Hematopoietic multipotent progenitor cell treated with erythropoietin and hydrocortisone succinate and interleukin-3 and kit ligand, for 15 days (in vitro differentiated cells): ENCODE results near the gene ZFP36L2.
A peak's percentile ranks its signal among the peaks of the same experiment; 100 is the strongest.

Experiments
- DNase-seq: peaks from one replicate; pipeline ENCODE4 v3.0.0-alpha.2; 2015; ENCODE audit warnings: low spot score

Gene ZFP36L2, protein sequence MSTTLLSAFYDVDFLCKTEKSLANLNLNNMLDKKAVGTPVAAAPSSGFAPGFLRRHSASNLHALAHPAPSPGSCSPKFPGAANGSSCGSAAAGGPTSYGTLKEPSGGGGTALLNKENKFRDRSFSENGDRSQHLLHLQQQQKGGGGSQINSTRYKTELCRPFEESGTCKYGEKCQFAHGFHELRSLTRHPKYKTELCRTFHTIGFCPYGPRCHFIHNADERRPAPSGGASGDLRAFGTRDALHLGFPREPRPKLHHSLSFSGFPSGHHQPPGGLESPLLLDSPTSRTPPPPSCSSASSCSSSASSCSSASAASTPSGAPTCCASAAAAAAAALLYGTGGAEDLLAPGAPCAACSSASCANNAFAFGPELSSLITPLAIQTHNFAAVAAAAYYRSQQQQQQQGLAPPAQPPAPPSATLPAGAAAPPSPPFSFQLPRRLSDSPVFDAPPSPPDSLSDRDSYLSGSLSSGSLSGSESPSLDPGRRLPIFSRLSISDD

DNA sequence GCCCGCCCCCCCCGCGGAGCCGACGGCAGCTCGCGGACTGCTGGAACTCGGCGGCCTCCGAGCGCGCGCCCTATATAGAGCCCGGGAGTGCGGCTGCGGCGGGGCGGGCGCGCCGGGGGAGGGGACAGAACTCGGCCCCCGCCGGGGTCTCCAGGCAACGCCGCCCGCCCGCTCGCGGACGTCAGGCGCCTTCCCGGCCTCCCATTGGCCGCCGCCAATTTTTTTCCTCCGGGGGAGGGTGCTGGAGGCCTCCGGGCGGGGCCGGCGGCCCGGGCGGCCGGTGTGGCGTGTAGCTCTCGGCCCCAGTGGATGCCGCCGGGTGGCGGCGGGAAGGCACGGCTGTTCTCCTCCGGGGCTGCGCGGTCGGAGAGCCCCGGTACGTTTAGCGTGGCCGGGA is at the start of gene ZFP36L2:
Gene ZFP36L2 (minus strand): TSS at position 49 of the 397 bp plus-strand sequence. CDS start 291 bp downstream, outside the sequence.
- DNase-seq: peak; percentile 93

DNA sequence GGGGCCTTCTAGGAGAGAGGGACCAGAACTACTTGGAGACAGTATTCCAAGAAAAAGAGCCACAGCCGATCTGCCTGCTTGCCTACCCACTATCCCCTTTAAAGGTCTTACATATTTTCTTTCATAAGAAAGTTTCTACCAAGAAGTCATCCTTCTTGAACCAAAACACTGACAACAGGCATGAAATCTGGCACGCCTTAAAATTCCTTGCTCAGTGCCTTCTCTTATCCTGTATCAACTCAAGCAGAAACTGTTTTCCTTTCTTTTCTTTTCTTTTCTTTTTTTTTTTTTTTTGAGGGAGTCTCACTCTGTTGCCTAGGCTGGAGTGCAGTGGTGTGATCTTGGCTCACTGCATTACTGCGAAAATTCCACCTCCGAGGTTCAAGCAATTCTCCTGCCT is 48.3 kb upstream of the ZFP36L2 start:
- no peak for DNase-seq

DNA sequence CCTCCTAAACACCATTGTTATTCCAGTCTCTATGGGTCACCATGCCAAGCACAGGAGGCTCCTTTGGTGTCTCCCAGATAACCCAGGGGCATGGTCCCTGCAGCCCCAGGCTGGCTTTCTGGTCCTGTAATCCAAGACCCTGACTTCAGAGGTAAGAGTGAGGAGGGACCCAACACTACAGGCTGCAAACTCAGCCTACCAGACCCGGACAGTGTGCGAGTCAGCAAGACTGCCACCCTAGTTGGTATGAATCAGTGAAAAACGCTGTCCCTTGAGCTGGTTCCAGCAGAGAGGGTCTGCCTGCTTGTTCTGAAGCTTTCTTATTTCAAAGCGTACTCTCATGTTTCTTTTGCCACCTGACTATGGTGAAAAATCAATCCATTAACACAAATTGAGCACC is 47.6 kb upstream of the ZFP36L2 start:
- DNase-seq: no peak

DNA sequence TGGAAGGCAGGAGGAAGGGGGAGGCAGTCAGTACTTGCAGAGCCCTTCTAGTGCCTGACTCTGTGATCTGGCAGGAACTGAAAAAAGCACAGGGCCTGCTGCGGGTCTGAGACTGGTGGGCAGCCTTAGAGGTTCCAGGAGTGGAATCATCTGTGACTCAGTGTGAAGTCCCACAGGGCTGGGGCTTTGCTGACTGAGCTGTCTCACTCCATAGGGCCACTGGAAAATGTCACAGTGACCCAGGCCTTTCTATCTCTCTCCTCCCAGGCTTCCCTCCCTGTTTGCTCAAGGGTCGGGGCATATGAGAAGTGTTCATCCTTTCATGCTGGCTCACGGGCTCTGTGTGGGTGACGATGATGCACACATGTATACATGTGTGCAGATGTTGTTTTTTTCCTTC is 47.1 kb upstream of the ZFP36L2 start:
- DNase-seq: no peak

DNA sequence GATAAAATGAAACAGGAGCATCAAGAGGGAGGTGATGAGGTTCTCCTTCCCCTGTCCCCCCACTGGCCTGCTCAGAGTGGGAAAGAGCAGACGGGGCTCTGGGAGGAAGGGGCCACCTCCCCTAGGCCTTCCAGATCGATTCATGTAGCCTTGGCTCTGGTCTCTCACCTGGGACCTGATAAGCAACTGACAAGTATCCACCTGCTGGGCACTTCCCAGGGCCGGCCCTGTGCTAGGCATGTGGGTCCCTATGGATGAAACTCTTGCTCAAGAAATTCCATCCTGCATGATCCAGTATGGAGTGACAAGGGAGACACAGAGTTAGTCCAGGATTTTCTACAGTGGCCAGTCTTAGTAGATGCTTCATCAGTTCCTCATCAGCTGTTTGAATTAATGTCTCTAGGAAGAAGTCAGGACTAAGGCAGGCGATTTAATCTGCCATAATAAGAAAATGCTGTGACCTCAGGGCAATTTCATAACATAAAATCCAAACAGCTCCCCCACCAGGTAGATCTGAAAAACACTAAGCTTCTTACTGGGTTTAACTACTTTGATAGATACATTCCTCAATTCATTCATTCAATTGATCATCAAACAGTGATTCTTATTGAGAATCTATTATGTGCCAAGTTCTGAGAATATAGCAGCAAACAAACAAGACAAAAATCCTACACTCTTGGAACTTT is 44.7 kb upstream of the ZFP36L2 start:
- no peak for DNase-seq

DNA sequence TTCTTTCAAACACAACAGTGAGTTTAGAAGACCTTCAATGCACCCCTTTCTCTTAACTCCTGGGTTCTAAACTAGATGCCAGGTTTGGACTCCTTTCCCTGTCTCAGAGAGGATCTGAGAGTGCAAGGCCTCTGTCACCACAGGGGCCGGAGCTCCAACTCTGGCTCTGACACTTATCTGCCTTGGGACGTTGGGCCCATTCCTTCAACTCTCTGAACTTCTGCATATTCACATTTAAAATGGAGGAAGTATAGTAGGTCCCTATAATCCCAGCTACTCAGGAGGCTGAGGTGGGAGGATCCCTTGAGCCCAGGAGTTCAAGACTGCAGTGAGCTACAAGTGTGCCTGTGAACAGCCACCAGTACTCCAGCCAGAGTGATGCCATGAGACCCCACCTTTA is 44.1 kb upstream of the ZFP36L2 start:
- no peak for DNase-seq

DNA sequence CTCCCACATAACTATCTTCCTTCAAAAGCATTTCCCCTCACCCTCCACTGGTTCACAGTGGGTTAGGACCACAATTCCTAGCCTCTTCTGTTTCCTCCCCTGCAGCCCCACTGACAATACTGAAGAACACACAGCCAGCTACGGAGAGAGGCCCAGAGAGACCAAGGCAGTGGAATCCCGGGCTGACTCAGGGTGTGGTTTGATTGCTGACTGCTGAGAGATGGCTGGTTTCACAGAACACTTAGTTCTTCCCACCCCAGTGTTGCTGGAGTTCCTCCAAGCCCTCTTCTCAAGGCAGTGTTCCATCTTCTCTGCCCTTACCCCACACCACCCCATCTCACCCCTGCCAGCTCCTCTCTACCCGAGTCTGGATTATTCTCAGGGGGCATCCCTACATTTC is 43.3 kb upstream of the ZFP36L2 start:
- DNase-seq: no peak

DNA sequence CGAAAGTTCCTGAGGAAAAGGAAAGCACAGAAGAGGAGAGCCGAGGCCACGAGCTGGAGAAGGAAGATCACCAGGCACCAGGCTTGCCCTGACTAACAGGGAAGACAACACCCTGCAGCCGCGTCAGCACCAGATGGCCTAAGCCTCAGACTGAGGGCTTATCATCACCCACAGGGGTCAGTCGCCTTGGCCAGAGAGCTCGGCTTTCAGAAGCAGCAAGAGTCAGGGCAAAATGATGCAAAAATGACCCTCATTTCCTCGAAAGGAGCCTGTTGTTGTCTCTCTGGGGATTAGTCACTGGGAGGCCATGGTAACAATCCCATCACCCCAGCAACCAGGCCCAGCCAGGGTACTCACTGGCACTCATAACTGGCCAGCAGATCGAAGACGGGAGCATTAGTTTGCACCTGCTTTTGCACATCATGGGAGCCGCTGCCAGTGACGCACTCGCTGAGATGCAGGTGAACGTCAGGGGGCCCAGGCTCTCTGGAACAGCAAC is 42.7 kb upstream of the ZFP36L2 start:
- no peak for DNase-seq

DNA sequence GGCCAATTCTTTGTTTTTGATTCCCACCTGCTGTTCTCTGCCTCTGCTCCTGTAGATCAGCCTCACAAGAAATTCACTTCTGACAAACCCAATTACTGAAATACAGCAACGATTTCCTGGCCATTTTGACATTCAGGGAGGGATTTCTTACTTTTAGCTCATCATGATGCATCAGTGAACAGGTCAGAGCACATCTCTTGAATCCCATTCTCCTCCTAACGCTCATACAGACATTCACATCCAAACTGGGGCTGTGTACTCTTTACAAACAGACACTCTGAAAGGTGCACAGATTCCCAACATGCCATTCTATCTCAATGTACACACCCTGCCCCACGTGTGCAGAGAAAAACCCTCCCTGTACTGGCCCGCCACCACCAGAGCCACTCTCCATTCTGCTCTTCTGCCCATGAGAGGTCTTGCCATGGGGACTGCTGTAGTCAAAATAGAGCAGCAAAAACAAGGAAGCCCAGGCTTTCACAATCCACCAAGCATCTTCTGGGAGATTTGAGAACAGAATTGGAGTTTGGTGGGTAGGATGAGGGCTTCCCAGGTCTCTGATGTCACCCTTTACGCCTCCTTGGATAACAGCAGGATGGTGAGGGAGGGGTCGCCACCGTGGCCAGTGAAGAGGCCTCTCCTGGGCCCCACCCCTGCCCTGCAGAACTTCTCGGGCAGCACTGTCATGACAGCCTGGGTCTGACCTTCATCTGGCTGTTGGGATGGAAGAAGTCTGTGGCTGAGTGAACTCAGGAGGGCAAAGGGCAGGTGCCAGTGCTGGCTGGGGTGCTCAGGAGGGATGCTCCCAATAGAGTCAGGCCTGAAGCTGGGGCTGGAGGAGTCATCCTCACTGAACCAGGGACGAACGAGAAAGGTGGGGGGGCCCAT is 41.9 kb upstream of the ZFP36L2 start:
- DNase-seq: no peak

DNA sequence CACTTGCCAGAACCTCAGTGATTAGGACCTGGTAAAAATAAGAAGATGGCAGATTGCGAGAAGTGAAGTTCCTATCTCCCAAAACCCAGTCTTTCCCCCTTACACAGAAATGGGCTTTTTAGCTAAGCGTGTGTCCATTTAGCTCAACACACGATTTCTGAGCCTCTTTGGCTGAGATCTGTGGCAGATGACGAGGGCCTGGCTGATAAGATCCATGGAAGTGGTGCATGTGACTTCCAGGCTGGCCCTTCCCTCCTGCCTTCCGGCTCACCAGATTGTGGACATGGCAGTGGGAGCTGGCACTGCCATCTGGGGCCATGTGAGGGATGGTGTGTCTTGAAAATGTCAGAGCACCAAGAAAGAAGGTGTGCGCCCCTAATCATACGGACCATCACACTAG is 41.0 kb upstream of the ZFP36L2 start:
- no peak for DNase-seq

DNA sequence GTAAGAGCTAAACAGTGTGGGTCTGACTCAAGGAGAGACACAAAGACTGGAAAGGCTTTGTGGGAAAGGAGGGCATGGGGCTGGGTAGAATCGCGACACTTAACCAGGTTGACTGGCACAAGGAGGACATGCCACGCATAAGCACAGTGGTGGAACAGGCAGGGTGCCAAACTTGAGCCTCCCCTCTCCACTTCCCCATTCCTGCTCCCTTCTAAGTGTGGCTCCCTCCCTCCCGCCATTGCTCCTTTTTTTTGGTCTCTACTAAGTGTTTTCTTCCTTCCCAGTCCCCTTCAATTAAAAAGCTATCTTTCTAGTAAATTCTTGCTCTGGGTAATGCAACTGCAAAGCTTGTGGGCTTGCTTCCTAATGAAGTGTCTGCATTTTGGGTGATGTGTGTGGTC is 40.3 kb upstream of the ZFP36L2 start:
- no peak for DNase-seq

DNA sequence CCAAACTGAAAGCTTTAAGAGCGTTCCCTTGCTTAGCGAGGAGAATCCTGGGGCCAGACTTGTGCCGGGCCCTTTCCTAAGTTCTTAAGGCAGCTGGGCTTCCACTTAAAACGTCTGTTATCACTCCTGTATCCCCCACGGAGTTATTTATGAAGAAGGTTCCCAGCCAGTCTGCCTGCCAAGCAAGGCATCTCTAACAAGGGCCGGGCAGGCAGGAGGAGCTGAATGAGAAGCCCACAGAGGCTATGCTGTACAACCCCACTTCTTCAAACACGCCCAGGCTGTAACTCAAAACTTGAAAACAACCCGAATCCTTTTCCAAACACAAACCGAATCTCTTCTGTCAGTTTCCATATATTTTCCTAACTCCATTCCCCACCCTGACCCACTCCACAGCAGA is 39.0 kb upstream of the ZFP36L2 start:
- DNase-seq: no peak

DNA sequence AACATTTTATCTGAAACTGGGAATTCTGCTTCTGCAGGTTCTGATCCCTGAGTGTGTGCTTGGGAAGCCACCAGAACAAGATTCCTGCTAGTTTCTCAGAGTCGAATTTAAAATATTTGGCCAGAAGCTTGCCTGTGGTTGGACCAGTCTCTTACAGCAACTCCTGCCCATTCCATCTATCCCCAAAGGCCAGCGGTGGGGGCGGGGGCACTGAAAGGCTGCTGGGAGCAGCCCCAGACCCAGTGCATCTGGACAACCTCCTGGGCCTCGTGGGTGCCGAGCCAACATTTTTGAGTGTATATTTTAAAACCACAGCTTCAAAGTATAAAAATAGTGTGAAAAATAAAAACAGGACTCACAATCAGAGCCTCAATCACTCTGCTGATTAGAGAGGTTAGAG is 38.6 kb upstream of the ZFP36L2 start:
- DNase-seq: no peak

DNA sequence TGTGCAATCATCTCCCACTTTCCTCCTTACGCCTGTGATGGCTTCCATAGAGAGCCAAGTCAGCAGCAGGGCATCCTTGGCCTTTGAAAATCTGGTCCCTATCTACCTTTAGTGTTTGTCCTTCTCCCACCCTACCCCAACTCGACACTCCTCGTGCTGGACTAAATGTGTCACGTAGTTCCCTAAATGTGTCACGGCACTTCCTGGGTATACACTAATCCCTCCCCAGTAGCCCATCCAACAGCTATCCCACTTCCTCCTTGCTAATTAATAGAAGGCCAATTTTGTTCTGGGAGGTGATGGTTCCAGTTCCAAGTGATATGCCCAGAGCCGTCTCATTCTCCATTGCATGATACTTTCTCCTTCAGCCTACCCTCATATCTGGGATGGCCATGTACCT is 36.5 kb upstream of the ZFP36L2 start:
- no peak for DNase-seq

DNA sequence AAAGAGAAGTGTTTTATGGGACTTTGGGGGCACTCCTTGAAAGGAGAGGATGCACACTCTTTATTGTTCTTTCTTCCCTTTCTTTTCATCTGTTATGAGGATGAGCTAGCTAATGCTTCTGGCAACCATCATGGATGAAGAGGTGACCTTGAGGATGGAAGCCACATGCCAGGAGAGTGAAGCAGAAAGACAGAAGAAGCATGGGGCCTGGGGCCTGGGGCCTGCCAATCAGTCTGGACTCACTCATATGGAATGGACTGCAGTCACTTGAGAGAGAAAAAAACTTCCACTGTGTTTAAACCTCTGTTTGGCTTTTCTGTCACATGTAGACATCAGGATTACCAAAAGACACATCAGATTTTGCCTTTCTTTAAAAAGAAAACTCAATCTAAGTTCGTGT is 35.8 kb upstream of the ZFP36L2 start:
- DNase-seq: no peak

DNA sequence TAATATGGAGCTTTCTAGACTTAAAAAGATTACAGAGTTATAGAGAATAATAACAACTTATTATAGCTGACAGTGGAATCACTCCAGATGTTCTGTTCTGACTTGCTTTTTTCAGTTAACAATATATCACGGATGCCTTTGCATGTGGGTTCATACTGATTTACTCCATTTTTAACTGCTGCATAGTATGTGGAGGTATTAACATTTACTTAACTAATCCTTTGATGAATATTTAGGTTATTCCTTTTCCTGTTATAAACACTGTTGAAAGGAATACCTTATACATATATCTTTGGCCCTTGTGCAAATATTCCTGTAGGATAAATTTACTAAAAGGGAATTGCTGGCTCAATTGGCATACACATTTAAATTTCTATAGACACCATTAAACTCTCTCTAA is 33.1 kb upstream of the ZFP36L2 start:
- DNase-seq: no peak

DNA sequence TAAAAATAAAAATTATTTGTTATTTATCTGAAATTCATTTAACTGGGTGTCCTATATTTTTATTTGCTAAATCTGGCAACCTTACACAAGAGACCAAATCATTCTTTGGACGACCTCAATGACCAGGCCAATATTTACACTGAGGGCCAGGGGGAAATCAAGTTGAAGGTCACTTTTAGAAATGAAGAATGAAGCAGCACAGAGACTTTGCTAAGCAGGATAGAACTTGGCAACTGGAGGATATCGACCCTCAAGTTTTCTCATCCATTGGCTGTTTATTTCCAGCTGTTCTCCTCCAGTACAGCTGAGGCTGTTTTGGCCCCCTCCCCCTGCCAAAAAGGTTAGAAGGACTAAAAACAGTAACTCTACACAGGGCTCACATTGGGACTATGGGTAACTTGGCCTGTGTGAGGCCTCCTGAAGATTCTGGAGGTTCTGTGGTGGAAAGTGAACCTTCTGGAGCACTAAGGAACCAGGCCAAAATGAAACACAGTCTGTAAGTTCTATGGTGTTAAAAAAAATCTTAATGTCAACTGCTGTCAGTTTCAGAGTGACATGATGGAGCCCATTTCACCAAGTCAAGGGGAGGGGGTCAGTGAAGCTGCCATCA is 32.2 kb upstream of the ZFP36L2 start:
- no peak for DNase-seq

DNA sequence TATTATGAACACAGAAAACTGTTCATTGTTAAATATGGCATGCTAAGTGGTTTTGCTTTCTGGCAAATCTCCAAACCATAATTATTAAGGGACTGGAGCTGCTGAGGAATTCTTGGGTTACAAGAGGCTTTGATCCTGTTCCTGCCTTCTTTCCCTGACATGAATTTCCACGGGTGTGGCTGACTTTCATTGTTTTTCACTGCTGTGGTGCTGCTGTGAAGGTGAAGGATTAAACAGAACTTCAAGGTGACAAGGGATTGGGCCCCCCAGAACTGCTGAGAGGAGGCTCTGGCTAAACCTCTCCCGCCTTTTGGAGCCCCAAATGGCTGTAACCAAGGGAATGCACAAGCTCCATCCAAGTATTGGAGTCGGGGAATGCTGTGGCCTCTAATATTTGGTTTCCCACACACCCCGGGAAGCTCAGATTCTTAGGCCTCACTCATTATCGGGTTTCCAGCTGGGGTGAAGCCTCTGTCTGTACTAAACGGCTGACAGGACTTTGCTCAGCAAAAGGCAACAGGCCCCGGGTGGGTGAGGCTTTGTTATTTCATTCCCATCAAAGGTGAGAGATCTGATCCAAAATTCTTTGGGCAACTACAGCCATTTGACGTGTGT is 29.0 kb upstream of the ZFP36L2 start:
- DNase-seq: no peak

DNA sequence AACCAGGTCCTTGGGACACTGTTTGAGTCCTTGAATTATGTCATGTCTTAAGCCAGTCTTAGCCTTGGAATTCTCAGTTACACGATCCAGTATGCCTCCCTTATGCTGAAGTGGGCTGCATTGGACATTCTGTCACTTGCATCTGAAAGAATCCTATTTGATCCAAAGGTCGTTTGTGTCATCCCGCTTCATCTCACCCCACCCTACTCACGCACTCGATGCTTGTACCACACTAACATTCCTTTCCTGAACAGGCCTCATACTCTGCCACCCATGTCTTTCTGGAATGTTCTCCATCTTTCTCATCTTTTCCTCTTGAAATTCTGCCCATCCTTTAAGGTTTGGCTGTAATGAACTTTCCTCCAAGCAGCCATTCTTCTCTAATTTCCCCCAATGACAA is 27.9 kb upstream of the ZFP36L2 start:
- no peak for DNase-seq

DNA sequence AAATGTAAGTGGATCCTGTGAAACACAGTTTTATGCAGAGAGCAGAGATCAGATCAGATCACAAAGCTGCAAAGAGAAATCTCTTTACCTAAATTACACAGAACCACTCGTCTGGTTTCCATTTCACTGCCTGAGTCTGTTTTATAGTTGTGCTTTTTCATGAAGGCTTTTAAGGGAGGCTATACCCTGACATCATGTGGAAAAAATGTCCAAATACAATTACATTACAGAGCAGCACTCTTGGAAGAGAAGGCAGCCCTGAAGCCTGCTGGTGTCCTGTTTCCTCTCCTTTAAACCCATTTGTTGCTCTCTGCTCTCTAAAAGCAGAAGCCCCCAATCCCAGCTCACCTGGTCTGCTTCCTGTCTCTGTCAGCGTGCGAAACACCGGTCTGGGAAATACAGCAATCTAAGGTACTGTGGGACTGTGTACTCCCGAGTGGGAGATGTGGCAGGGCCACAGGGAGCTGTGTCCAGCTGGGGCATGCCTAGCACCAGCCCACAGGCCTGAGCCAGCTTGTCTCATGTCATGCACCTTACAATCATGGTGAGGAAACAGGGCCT is 24.8 kb upstream of the ZFP36L2 start:
- no peak for DNase-seq

DNA sequence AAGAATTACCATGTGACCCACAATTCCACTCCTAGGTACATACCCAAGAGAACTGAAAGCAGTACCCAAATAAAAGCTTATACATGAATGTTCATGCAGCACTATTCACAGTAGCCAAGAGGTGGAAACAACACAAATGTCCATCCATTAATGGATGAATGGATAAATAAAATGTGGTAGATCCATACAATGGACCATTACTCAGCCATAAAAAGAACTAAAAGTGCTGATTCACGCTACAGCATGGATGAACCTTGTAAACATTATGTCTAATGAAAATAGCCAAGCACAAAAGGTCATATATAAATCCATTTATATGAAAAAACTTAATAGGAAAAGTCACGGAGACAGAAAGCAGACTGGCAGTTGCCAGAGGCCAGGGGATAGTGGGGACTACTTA is 23.6 kb upstream of the ZFP36L2 start:
- no peak for DNase-seq
